ENCODE data around the gene ZNF546.
"Not testable (repeated sequence)": the region's sequence is repeated elsewhere in the genome, so short reads cannot be mapped to it uniquely, and the experiment has no call there.

The ZNF546 gene
- total RNA-seq, result 9.6 to 28.6 (median 18.6) reads per million in 4 experiments

DNA sequence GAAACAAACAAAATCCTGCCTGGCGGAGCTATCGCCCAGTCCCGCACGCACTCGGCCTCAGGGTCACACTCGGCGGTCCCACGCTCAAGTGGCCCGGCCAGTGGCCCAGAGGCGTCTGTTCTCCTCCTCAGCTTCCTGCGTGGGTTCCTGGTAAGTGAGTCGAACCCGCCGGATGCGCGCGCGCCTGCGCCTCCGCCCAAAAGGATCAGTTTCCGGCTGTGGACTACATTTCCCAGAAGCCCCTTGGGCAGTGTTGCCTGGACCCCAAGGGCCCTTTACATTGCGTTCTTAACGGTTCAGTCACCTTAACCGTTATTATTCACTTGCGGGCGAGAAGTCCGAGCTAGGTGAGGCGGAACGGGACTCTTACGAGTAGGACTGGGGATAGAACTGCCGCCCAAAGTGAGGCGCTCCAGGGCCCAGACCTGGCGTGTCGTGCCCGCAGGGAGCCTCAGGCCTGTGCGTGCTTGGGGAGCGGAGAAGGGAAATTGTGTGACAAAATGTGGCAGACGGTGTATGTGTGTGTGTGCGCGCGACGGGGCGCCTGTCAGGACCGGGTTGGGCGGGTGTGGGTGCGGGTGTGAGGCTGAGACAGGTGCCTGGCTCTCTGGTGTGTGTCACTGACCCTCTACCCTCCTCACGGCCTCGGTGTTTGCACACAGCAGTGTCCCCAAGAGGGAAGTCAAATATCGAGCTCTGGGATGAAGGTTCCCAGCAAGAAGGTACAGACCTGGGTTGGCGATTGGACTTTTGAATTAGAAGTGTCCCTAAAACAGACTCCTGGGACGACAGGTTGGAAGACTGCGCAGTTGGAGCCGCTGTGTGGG lies at the start of gene ZNF546:
Gene ZNF546 (plus strand): TSS at position 250 of the 827 bp plus-strand sequence. CDS start 1,267 bp downstream, outside the sequence.
- peak; percentile 82 for DNase-seq

DNA sequence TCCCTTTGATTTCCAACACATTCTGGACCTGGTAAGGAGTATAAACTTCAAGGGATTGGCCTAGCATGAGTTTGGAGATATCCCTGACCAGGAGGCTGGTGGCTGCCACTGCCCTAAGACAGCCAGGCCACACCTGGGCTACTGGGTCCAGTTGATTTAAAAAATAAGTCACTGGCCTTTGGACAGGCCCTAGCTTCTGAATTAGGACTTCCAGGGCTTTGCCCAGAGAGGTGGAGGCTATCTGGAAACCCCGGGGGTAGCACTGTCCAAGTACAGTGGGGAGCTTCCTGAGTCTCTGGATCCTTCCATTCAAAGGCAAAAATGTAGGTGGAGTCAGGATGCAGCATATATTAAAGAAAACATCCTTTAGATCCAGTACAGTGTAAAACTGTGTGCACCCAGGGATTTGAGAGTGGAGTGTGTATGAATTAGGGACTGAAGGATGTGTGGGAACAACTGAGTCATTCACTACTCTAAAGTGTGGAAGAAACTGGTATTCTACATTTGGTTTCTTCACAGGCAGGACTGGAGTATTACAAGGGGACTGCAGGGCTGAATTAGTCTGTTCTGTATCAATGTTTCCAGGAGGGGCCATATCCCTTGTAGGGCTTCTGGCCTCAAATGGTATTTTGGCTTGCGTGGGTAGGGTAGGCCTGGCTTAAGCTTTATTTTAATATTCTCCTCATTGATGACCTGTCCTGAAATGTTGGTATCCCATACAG lies 47.7 kb upstream of the ZNF546 start:
- DNase-seq, result no peak

DNA sequence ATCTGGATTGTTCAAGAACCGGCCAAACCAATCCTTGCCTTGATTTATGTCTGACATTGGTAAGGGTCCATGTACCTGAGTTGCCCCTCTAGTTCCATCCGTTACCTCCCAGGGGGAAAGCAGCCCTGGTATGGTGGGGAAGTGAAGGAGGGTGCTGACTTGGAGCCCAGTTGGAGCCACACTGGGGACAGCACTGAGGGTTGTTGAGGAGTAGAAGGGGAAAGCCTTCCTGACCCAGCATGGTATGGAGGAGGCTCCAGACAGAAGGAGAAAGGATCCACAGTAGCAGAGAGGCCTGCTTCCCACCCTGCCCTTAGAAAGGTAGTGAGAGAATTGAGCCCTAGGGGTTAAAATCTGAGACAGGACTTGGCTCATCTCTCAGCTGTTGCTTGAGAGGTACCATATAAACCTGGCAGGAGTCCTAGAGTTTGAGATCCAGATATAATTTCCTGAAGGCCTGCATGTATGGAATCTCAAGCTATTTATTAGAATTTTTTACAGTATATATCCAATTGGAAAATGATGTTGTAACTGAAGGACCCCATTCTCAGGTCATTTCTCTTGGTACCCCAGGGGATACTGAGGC lies 45.7 kb upstream of the ZNF546 start:
- no peak for DNase-seq

DNA sequence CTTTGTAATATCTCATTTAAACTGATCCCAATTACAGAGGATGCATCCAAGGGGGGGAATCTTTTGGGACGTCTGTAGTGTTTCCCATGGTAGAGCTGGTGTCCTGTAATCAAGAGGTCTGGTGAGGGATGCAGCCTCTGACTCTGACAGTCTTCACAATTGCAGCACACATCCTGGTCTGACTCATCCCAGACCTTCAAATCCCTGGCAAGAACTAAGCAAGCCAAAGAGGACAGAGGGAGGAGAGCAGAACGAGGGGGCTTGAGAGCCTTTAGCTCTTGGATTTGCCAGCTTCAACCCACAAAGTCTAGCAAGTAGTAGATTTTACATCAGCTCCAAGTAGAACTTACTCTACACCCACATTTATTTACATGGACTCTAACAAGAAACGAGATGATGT lies 45.2 kb upstream of the ZNF546 start:
- no peak for DNase-seq

DNA sequence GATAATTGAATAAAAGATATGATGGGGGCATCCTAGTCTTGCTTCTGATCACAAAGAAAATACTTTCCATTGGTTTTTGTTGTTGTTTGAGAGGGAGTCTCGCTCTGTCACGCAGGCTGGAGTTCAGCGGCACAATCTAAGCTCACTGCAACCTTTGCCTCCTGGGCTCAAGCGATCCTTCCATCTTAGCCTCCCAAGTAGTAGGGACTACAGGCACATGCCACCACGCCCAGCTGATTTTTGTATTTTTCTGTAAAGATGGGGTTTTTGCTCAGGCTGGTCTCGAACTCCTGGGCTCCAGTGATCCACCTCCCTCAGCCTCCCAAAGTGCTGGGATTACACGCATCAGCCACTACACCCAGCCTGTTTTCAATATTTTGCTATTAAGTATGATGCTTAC lies 42.9 kb upstream of the ZNF546 start:
- no peak for DNase-seq

GRCh38 chr19:39957886-39958285 lies 39.0 kb upstream of the ZNF546 start:
- DNase-seq, result not testable (repeated sequence)

- not testable (repeated sequence) for DNase-seq
Measured at GRCh38 chr19:39958942-39959341, 37.9 kb upstream of the ZNF546 start.

DNA sequence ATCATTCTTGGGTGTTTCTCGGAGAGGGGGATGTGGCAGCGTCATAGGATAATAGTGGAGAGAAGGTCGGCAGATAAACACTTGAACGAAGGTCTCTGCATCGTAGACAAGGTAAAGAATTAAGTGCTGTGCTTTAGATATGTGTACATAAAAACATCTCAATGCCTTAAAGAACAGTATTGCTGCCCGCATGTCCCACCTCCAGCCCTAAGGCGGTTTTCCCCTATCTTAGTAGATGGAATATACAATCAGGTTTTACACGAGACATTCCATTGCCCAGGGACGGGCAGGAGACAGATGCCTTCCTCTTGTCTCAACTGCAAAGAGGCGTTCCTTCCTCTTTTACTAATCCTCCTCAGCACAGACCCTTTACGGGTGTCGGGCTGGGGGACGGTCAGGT lies 37.5 kb upstream of the ZNF546 start:
- not testable (repeated sequence) for DNase-seq

DNA sequence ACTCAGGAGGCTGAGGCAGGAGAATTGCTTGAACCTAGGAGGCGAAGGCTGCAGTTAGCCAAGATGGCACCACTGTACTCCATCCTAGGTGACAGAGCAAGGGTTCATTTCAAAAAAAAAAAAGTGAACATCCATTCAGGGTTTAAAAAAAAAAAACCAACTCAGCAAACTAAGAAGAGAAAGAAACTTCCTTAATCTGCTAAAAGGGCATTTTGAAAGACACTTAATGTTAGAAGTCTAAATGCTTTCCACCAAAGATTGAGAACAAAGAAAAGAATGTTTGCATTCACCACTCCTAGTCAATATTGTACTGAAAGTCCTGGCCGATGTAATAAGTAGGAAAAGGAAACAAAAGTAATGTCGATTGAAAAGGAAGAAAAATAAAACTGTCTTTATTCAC lies 33.0 kb upstream of the ZNF546 start:
- DNase-seq, result no peak

- DNase-seq, result no peak
Measured at GRCh38 chr19:39966617-39967016, 30.2 kb upstream of the ZNF546 start.

- no peak for DNase-seq
Measured at GRCh38 chr19:39967561-39967960, 29.3 kb upstream of the ZNF546 start.

DNA sequence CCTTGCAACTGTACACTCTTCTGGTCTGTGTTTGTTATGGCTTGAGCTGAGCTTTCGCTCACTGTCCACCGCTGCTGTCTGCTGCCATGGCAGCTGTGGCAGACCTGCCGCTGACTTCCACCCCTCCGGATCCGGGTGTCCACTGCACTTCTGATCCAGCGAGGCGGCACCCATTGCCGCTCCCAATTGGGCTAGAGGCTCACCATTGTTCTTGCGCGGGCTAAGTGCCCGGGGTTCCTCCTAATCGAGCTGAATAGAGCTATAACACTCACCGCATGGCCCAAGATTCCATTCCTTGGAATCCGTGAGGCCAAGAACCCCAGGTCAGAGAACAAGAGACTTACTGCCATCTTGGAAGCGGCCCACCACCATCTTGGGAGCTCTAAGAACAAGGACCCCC lies 28.1 kb upstream of the ZNF546 start:
- DNase-seq, result no peak

DNA sequence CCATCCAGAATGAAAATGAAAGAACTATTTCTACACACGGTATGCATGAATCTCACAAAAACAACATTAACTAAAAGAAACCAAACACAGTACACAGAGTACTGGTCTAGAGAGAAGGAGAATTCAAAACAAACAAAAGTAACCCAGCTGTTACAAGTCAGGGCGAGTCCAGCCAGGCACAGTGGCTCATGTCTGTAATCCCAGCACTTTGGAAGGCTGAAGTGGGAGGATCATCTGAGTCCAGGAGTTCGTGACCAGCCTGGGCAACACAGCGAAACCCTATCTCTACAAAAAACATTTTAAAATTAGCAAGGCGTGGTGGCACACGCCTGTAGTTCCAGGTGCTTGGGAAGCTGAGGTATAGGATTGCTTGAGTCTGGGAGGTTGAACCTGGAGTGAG lies 27.6 kb upstream of the ZNF546 start:
- no peak for DNase-seq

DNA sequence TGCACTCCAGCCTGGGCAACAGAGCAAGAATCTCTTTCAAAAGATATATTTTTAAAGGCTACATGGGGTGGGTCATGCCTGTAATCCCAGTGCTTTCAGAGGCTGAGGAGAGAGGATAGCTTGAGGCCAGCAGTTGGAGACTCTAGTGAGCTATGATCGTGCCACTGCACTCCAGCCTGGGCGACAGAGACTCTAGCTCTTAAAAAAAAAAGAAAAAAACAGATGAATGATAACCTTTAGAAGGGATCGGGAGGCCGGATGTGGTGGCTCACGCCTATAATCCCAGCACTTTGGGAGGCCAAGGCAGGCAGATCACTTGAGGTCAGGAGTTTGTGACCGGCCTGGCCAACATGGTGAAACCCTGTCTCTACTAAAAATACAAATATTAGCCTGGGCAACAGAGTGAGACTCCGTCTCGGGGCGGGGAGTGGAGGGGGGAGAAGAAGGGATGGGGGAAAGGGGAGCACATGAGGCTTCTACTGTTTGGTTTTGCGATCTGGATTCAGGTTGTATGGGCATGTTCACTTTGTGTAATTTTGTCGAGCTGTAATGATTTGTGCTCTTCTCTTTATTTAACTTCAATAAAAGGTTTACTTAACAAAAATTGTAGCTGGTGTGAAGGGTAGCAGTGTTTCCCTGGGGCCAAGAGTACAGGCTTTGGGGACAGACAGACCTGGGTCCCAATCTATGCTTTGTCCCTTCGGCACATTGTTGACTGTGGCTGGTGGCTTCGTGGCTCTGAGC lies 27.0 kb upstream of the ZNF546 start:
- no peak for DNase-seq

DNA sequence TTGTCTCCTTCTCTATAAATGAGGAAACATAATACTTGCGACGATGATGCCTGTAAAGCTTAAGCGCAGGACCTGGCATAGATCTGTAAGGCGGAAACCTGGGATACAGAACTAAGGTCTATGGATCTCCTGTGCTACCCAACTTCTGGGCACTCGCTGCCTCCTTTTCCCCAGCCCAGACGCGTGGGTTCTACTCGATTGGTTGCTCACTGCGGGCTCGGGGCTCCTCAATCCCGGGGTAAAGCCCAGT lies 26.5 kb upstream of the ZNF546 start:
- no peak for DNase-seq

DNA sequence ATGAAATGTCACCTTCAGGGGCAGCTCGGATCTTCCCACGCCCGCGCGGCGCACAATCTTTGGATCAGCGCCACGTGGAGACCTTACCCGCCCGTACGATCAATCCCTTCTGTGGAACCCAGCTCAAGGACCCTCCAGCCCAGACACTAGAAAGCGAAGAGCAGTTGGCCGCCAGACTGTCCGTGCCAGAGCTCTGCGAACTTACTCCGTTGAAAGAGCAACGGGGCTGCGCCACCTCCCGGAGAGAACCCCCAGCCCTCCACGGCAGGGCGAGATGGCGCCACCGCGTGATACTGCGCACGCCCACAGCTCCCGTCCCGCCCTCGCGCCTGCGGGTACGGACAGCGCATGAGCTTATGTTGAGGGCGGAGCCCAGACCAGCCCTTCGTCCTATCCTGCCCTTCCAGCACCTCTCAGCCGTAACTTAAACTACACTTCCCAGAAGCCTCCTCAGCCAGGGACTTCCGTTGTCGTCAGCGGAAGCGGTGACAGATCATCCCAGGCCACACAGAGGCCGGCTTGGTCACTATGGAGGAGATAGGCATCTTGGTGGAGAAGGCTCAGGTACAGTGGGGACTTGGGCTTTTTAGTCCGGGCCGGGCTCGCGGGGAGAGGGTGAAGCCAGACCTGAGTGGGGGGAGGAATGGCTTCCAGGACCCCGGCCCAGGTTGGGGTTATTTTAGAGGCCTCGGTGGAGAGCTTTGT lies 26.0 kb upstream of the ZNF546 start, which contains the start of gene PSMC4:
Gene PSMC4 (plus strand): TSS at position 491 of the 705 bp plus-strand sequence. CDS start 38 bp downstream, at position 529.
- peak; percentile 97 for DNase-seq

- no peak for DNase-seq
Measured at GRCh38 chr19:39971380-39972035, 25.4 kb upstream of the ZNF546 start.

DNA sequence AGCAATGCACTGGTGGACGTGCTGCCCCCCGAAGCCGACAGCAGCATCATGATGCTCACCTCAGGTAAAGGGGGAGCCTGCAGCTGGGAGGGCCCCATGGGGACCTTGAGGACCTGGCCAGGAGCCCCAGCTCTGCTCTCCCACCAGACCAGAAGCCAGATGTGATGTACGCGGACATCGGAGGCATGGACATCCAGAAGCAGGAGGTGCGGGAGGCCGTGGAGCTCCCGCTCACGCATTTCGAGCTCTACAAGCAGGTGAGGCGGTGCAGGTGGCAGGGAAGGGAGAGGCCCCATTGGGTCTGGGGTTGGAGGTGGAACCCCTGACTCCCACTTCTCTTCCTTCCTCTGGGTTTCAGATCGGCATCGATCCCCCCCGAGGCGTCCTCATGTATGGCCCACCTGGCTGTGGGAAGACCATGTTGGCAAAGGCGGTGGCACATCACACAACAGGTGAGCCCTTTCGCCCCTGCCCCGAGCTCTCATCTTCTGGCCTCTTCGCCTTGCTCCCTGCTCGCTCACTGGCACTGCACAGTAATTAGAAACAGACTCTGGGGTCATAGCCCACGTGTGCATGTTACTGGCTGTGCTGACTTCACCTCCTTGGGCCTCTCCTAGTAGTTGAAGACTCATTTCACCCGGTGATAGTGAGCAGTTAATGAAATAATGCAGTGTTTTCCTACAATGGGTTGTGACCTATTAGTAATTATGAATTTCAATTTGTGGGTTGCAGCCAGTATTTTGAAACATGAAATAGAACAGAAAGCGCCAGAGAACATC lies 22.3 kb upstream of the ZNF546 start:
- no peak for DNase-seq

GRCh38 chr19:39982883-39983282 lies 14.0 kb upstream of the ZNF546 start:
- no peak for DNase-seq

DNA sequence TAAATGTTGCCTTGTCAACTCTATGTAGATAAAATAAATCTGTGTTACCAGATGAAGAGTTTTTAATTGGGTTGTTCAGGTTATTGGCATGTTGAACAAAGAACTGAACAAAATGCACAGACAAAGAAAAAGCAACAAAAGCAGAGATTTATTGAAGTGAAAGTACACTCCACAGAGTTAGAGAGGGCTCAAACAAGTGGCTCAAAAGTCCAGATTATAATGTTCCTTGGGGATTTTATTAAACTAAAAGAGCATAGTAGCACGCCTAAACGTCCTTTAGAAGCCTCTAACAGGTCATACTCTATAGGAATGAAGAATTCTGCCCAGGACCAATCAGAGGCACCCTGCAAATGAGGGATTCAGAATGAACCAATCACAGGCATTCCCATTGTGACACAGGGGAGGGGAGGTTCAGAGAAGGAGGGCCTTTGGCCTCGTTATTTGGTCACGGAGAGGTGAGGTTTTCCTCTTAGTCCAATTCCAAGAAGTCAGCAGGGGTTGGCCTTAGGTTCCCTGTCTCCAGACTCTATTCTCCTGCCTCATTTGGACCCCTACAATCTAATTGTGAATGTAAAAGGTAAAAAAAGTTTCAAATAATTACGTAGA lies 13.1 kb upstream of the ZNF546 start:
- no peak for DNase-seq

GRCh38 chr19:39986643-39987042 lies 10.2 kb upstream of the ZNF546 start:
- no peak for DNase-seq
